H1 (cell line): Measurements from ENCODE around the gene DOK7. TPM values are rescaled to one million over a fixed set of nuclear protein-coding genes. Genes with fewer than 3 reads are reported as not detected.
A peak's percentile ranks its signal among the peaks of the same experiment; 100 is the strongest.

ENCODE experiments used
- CTCF ChIA-PET: fragments of 300-600 bp; sonication (Branson Sonifier 250); formaldehyde crosslinking; loops from one replicate; lab custom pipeline; 2021; ENCODE audit not compliant: partially characterized antibody; lab: Charles Lee
- POLR2A ChIA-PET: fragments of 300-600 bp; sonication (Branson Sonifier 250); formaldehyde crosslinking; loops from one replicate; lab custom pipeline; 2021; ENCODE audit warnings: inconsistent platforms; ENCODE audit not compliant: partially characterized antibody; lab: Charles Lee
- DNase-seq, 2 experiments: peaks; one replicate each; pipeline versions ENCODE4 v3.0.0 to v3.0.0-alpha.2; 2010 to 2022; ENCODE audit warnings: low spot score in 2 of 2, low read depth in 1 of 2, mixed read lengths in 1 of 2
- FAIRE-seq: peaks from 2 replicates; lab custom pipeline; 2011; peaks lifted over from hg19 to GRCh38; lab: Jason Lieb, UNC
- H2AFZ ChIP-seq: 2 replicates; pipeline ENCODE4 v1.8.1; 2012; ENCODE audit warnings: low read length, inconsistent platforms
- H2AK5ac ChIP-seq: 2 replicates; pipeline ENCODE4 v1.6.1; 2013; ENCODE audit warnings: low read depth, low read length
- H2BK120ac ChIP-seq: replicated peaks from 2 replicates; pipeline ENCODE3; 2013; ENCODE audit warnings: low read depth, low read length, inconsistent platforms
- H2BK12ac ChIP-seq: 2 replicates; pipeline ENCODE4 v1.6.1; 2013; ENCODE audit warnings: low read depth, low read length
- H2BK15ac ChIP-seq: 2 replicates; pipeline ENCODE4 v1.6.1; 2013; ENCODE audit warnings: low read length
- H2BK20ac ChIP-seq: 2 replicates; pipeline ENCODE4 v1.6.1; 2013; ENCODE audit warnings: low read length
- H2BK5ac ChIP-seq: 2 replicates; pipeline ENCODE4 v1.6.1; 2013; ENCODE audit warnings: low read depth, low read length
- H3K14ac ChIP-seq: 2 replicates; pipeline ENCODE4 v1.6.1; 2013; ENCODE audit warnings: inconsistent platforms; ENCODE audit not compliant: insufficient read length
- H3K18ac ChIP-seq: 2 replicates; pipeline ENCODE4 v1.6.1; 2013; ENCODE audit warnings: low read length; ENCODE audit errors: extremely low read depth
- H3K23ac ChIP-seq: 2 replicates; pipeline ENCODE4 v1.6.1; 2013; ENCODE audit warnings: inconsistent platforms; ENCODE audit not compliant: insufficient read length
- H3K23me2 ChIP-seq: 2 replicates; pipeline ENCODE4 v1.6.1; 2013; ENCODE audit warnings: low read depth, low read length
- H3K27ac ChIP-seq: 2 replicates; pipeline ENCODE4 v1.6.1; 2011; ENCODE audit warnings: low read depth, low read length, inconsistent platforms
- H3K27me3 ChIP-seq, 4 experiments: replicated peaks in 1 of 4; 1 replicate in 1 of 4; 2 replicates in 3 of 4; pipeline versions ENCODE4 v1.6.1 to v1.8.1; 2011 to 2013; ENCODE audit warnings: low read length in 3 of 4, mild to moderate bottlenecking in 3 of 4, inconsistent platforms in 2 of 4, mixed read lengths in 2 of 4, moderate library complexity in 1 of 4; ENCODE audit not compliant: control insufficient read depth in 3 of 4, insufficient read depth in 3 of 4; ENCODE audit errors: extremely low read depth in 1 of 4
- H3K36me3 ChIP-seq, 4 experiments: 2 replicates each; pipeline versions ENCODE4 v1.6.1 to v1.8.1; 2011 to 2013; ENCODE audit warnings: mild to moderate bottlenecking in 4 of 4, low read length in 3 of 4, moderate library complexity in 2 of 4, control low read depth in 1 of 4, inconsistent platforms in 1 of 4; ENCODE audit not compliant: insufficient read depth in 4 of 4, control insufficient read depth in 2 of 4
- H3K4ac ChIP-seq: replicated peaks from 2 replicates; pipeline ENCODE3; 2013; ENCODE audit warnings: low read length, low read depth, mixed read lengths, inconsistent platforms; ENCODE audit not compliant: insufficient read length
- H3K4me1 ChIP-seq, 4 experiments: replicated peaks in 1 of 4; 1 replicate in 1 of 4; 2 replicates in 3 of 4; pipeline versions ENCODE4 v1.6.1 to v1.8.1; 2011 to 2013; ENCODE audit warnings: low read length in 3 of 4, inconsistent platforms in 2 of 4, mixed read lengths in 1 of 4; ENCODE audit not compliant: insufficient read depth in 4 of 4, control insufficient read depth in 3 of 4
- H3K4me2 ChIP-seq, 2 experiments: 2 replicates each; pipeline versions ENCODE4 v1.6.1 to v1.8.1; 2011 to 2013; ENCODE audit warnings: low read depth in 2 of 2, low read length in 2 of 2, control low read depth in 1 of 2, inconsistent platforms in 1 of 2, mild to moderate bottlenecking in 1 of 2; ENCODE audit not compliant: insufficient read depth in 1 of 2
- H3K4me3 ChIP-seq, 4 experiments: fragments of 200-600, 300-600 bp in 1 of 4; sonication (generic), shearing (Covaris generic), sonication (Bioruptor Twin) in 1 of 4; 2 replicates each; pipeline versions ENCODE4 v1.5.1 to v1.8.1; 2011 to 2016; ENCODE audit warnings: low read length in 4 of 4, low read depth in 3 of 4, control low read depth in 2 of 4, inconsistent platforms in 2 of 4, mild to moderate bottlenecking in 2 of 4, mixed read lengths in 1 of 4, moderate library complexity in 1 of 4; ENCODE audit not compliant: insufficient read depth in 2 of 4; ENCODE audit errors: extremely low read depth in 1 of 4
- H3K56ac ChIP-seq: replicated peaks from 2 replicates; pipeline ENCODE3; 2013; ENCODE audit warnings: low read depth, mild to moderate bottlenecking, mixed read lengths, low read length, inconsistent platforms; ENCODE audit not compliant: insufficient read length
- H3K79me1 ChIP-seq: 2 replicates; pipeline ENCODE4 v1.6.1; 2013; ENCODE audit warnings: low read depth, low read length, control low read depth
- H3K79me2 ChIP-seq, 2 experiments: 2 replicates each; pipeline versions ENCODE4 v1.6.1 to v1.8.1; 2012 to 2013; ENCODE audit warnings: low read length in 2 of 2, mild to moderate bottlenecking in 2 of 2, inconsistent platforms in 1 of 2; ENCODE audit not compliant: insufficient read depth in 2 of 2, control insufficient read depth in 1 of 2
- H3K9ac ChIP-seq, 4 experiments: replicated peaks in 1 of 4; 1 replicate in 1 of 4; 2 replicates in 3 of 4; pipeline versions ENCODE4 v1.6.1 to v1.8.1; 2011 to 2013; ENCODE audit warnings: low read depth in 3 of 4, low read length in 3 of 4, control low read depth in 2 of 4, mild to moderate bottlenecking in 2 of 4, moderate library complexity in 2 of 4, inconsistent platforms in 1 of 4; ENCODE audit errors: extremely low read depth in 1 of 4
- H3K9me3 ChIP-seq, 2 experiments: 2 replicates each; pipeline versions ENCODE4 v1.6.1 to v1.8.1; 2012 to 2013; ENCODE audit warnings: mild to moderate bottlenecking in 2 of 2, moderate library complexity in 2 of 2, control low read depth in 1 of 2, inconsistent platforms in 1 of 2, low read depth in 1 of 2, low read length in 1 of 2, mixed read lengths in 1 of 2; ENCODE audit not compliant: insufficient read depth in 2 of 2
- H4K20me1 ChIP-seq, 2 experiments: replicated peaks in 1 of 2; 2 replicates each; pipeline versions ENCODE3 to v1.8.1; 2011 to 2013; ENCODE audit warnings: inconsistent platforms in 2 of 2, low read length in 2 of 2, mild to moderate bottlenecking in 1 of 2; ENCODE audit not compliant: insufficient read depth in 2 of 2, control insufficient read depth in 1 of 2
- H4K5ac ChIP-seq: 2 replicates; pipeline ENCODE4 v1.6.1; 2013; ENCODE audit warnings: low read length, low read depth, mixed read lengths, inconsistent platforms; ENCODE audit not compliant: insufficient read length
- H4K8ac ChIP-seq: 2 replicates; pipeline ENCODE4 v1.8.0; 2013; ENCODE audit warnings: mild to moderate bottlenecking, moderate library complexity, low read length, inconsistent platforms; ENCODE audit not compliant: insufficient read depth; ENCODE audit errors: extremely low read depth
- H4K91ac ChIP-seq: replicated peaks from 2 replicates; pipeline ENCODE3; 2013; ENCODE audit warnings: low read length, mixed read lengths, inconsistent platforms; ENCODE audit not compliant: insufficient read length
- CBX5 ChIP-seq: fragments of 300-800, 300-1000 bp; sonication (generic); IDR thresholded peaks from 2 replicates; pipeline ENCODE4 v1.7.1; 2016; ENCODE audit warnings: antibody characterized with exemption, low read length, low read depth
- CBX8 ChIP-seq: fragments of 300-800, 300-1000 bp; sonication (generic); IDR thresholded peaks from 2 replicates; pipeline ENCODE4 v1.7.1; 2016; ENCODE audit warnings: low read depth, low read length, borderline replicate concordance
- FOSL1 ChIP-seq: IDR thresholded peaks from 2 replicates; pipeline ENCODE4 v1.6.1; 2011; ENCODE audit warnings: mild to moderate bottlenecking, low read depth, low read length, moderate library complexity; ENCODE audit not compliant: insufficient read depth
- GABPA ChIP-seq: IDR thresholded peaks from 2 replicates; pipeline ENCODE4 v1.6.1; 2011; ENCODE audit warnings: mild to moderate bottlenecking, low read length, moderate library complexity, borderline replicate concordance; ENCODE audit not compliant: insufficient read depth
- GTF2F1 ChIP-seq: IDR thresholded peaks from 2 replicates; pipeline ENCODE4 v1.6.1; 2012; ENCODE audit warnings: low read depth, low read length, improper control_type of control experiment, borderline replicate concordance
- HDAC6 ChIP-seq: IDR thresholded peaks from one replicate; pipeline ENCODE4 v1.7.1; 2012; ENCODE audit warnings: low read depth, mild to moderate bottlenecking, inconsistent platforms, low read length, moderate library complexity
- KDM1A ChIP-seq: fragments of 200-600, 300-600 bp; sonication (generic); IDR thresholded peaks from 2 replicates; pipeline ENCODE4 v1.7.1; 2016; ENCODE audit warnings: mild to moderate bottlenecking, low read length, borderline replicate concordance
- KDM4A ChIP-seq: IDR thresholded peaks from one replicate; pipeline ENCODE4 v1.7.1; 2012; ENCODE audit warnings: low read depth, mild to moderate bottlenecking, moderate library complexity, low read length, inconsistent platforms; ENCODE audit not compliant: severe bottlenecking
- PHF8 ChIP-seq: fragments of 200-600 bp; sonication (generic); conservative IDR thresholded peaks from 2 replicates; pipeline ENCODE4 v1.7.1; 2012; ENCODE audit warnings: low read depth, mild to moderate bottlenecking, inconsistent platforms, low read length, moderate library complexity
- POLR2AphosphoS5 ChIP-seq: IDR thresholded peaks from 2 replicates; pipeline ENCODE4 v1.6.1; 2011; ENCODE audit warnings: low read depth, low read length
- SP1 ChIP-seq: IDR thresholded peaks from 2 replicates; pipeline ENCODE4 v1.6.1; 2011; ENCODE audit warnings: low read depth, low read length
- SP2 ChIP-seq: IDR thresholded peaks from 2 replicates; pipeline ENCODE4 v1.6.1; 2012; ENCODE audit warnings: mild to moderate bottlenecking, low read length, inconsistent platforms
- WGBS, 2 experiments: shearing (Covaris generic) in 1 of 2; methylation state at CpG; one replicate each; pipeline versions ENCODE4 v1.1.6 to v1.1.7; 2013 to 2015; ENCODE audit warnings: low lambda C conversion rate in 2 of 2, mixed read lengths in 2 of 2, inconsistent platforms in 1 of 2, low coverage in 1 of 2, missing lambda C conversion rate in 1 of 2; ENCODE audit not compliant: insufficient replicate concordance in 2 of 2, insufficient coverage in 1 of 2, insufficient read length in 1 of 2; ENCODE audit errors: extremely low coverage in 1 of 2, missing lambda C conversion rate in 1 of 2; 5-methylcytosine and 5-hydroxymethylcytosine counted together
- polyA plus RNA-seq, 7 experiments: library from polyadenylated mRNA; depleted of rRNA in 3 of 7; stranded (reverse) in 5 of 7; unstranded in 2 of 7; fragments of >200 nt in 5 of 7; fragments of 200-250 nt in 2 of 7; gene quantifications; 1 replicate in 5 of 7; 2 replicates in 1 of 7; 4 replicates in 1 of 7; pipeline versions ENCODE4 v1.2.1 to v1.2.3, GENCODE V29; 2011 to 2013; ENCODE audit warnings: missing spikeins in 2 of 7, mixed read lengths in 2 of 7
- total RNA-seq: library from RNA; stranded (reverse); fragmentation: NEBNext Ultra II Directional; extraction: Animal tissue kit (Norgen Biotek cat#: 25700); gene quantifications from 2 replicates; pipeline ENCODE4 v1.2.1, GENCODE V29; 2021

The DOK7 gene
- total and polyA plus RNA-seq, 2 of the 8 experiments (the other 6 are each of a cell fraction or from before 2014, with no cell fraction given): 0.32 TPM; not detected in 1

GRCh38 chr4:3413675-3414420 is 49.3 kb upstream of the DOK7 start:
- no peak overlapping the region for H3K4ac ChIP-seq
- no peak for TF ChIP-seq SP1
- no peak for TF ChIP-seq SP2
- TF ChIP-seq FOSL1: no peak
- no peak for TF ChIP-seq GTF2F1
- TF ChIP-seq PHF8: no peak
- no peak for TF ChIP-seq KDM1A
- TF ChIP-seq CBX8: no peak
- TF ChIP-seq POLR2AphosphoS5: no peak
- no peak for TF ChIP-seq GABPA
- TF ChIP-seq CBX5: no peak
- no peak for TF ChIP-seq KDM4A
- no peak for TF ChIP-seq HDAC6

More at GRCh38 chr4:3413675-3414420, 49.3 kb upstream of the DOK7 start:
- Histone ChIP-seq H3K14ac (no peak overlapping the region), H3K27ac (no peak overlapping the region), H3K23me2 (no peaks in the 10 kb centered on the region; the same call in 1 of the 2 replicates), H3K79me1 (peaks cover 4% of the 10 kb centered on the region), H3K4me3 (no peak overlapping the region), H3K23ac (no peak overlapping the region), H2BK15ac (no peak overlapping the region), H3K4me2 (no peak overlapping the region), H2AFZ (no peak overlapping the region), H3K4me1 (no peaks in the 10 kb centered on the region; a peak in 4 of 7 replicates), H2BK12ac (no peak overlapping the region), H3K56ac (no peak overlapping the region), H3K9me3 (no peaks in the 10 kb centered on the region), H3K79me2 (no peaks in the 10 kb centered on the region), H2BK20ac (no peak overlapping the region), H4K5ac (no peak overlapping the region), H3K36me3 (peaks cover 0 to 4% (median 0%) of the 10 kb centered on the region in 4 experiments; a peak in 2 of 8 replicates), H4K91ac (peak overlapping the region; percentile 80), H3K27me3 (no peaks in the 10 kb centered on the region), H3K18ac (no peak overlapping the region), H2BK120ac (no peak overlapping the region), H2BK5ac (peak overlapping the region; percentile 32; the same call in 1 of the 2 replicates), H4K8ac (no peak overlapping the region; the same call in 1 of the 2 replicates), H4K20me1 (peaks cover 4 to 12% of the 10 kb centered on the region in 2 experiments), H3K9ac (no peak overlapping the region), H2AK5ac (no peak overlapping the region)
- POLR2A ChIA-PET: interaction anchor here (0.7 kb wide), 1 partner anchor 26 kb away, joined by 3 read pairs; no protein-coding TSS in a partner anchor
- FAIRE-seq (no peak), DNase-seq (no peak)
- CTCF ChIA-PET: interaction anchor here (0.7 to 4.0 kb wide), 14 partner anchors 9 to 76 kb away, joined by 3 to 23 read pairs (median 3); no protein-coding TSS in a partner anchor
- WGBS, 2 experiments: 92% methylated on average over 30 of the region's 32 CpGs; no CpG with 5 or more reads in 1 of the 2 experiments
